Upper lobe of right lung (tissue), 1 donor: ENCODE results near the gene IRF2BP2. TPM values are rescaled to one million over a fixed set of nuclear protein-coding genes. Genes with fewer than 3 reads are reported as not detected.
A peak's percentile ranks its signal among the peaks of the same experiment; 100 is the strongest.

ENCODE experiments used
- ATAC-seq: fragments of 200-7000 bp; cut with Tn5 transposase; one replicate; pipeline ENCODE4 v1.9.1; 2020; ENCODE audit warnings: mild to moderate bottlenecking, moderate library complexity
- DNase-seq: peaks from one replicate; pipeline ENCODE4 v3.0.0-alpha.2; 2020
- H3K27ac ChIP-seq: fragments of 200-600 bp; one replicate; pipeline ENCODE4 v1.8.0; 2022
- H3K27me3 ChIP-seq: fragments of 200-600 bp; one replicate; pipeline ENCODE4 v1.8.0; 2022; ENCODE audit warnings: mild to moderate bottlenecking
- H3K36me3 ChIP-seq: fragments of 200-600 bp; one replicate; pipeline ENCODE4 v1.8.0; 2022
- H3K4me1 ChIP-seq: fragments of 200-600 bp; one replicate; pipeline ENCODE4 v1.8.0; 2022
- H3K4me3 ChIP-seq: fragments of 200-600 bp; one replicate; pipeline ENCODE4 v1.8.0; 2022; ENCODE audit warnings: mild to moderate bottlenecking
- H3K9me3 ChIP-seq: fragments of 200-600 bp; one replicate; pipeline ENCODE4 v1.8.0; 2022
- CTCF ChIP-seq: fragments of 200-600 bp; IDR thresholded peaks from one replicate; pipeline ENCODE4 v1.8.0; 2022; ENCODE audit warnings: antibody characterized with exemption
- intact Hi-C: fragments of 100-400 bp; cut with DNase I; formaldehyde crosslinking; loops from one replicate; pipeline ENCODE4 v1.11.0; 2022
- total RNA-seq: library from RNA; stranded (reverse); fragmentation: NEBNext Ultra II Directional; extraction: Animal tissue kit (Norgen Biotek cat#: 25700); gene quantifications from one replicate; pipeline ENCODE4 v1.2.1, GENCODE V29; 2021
- donor health status: DM: no; HTN: yes; CAD: no; lungs with severe emphysema.

The IRF2BP2 gene
- total RNA-seq, 1 donor from 2014 or later, result 161 TPM

DNA sequence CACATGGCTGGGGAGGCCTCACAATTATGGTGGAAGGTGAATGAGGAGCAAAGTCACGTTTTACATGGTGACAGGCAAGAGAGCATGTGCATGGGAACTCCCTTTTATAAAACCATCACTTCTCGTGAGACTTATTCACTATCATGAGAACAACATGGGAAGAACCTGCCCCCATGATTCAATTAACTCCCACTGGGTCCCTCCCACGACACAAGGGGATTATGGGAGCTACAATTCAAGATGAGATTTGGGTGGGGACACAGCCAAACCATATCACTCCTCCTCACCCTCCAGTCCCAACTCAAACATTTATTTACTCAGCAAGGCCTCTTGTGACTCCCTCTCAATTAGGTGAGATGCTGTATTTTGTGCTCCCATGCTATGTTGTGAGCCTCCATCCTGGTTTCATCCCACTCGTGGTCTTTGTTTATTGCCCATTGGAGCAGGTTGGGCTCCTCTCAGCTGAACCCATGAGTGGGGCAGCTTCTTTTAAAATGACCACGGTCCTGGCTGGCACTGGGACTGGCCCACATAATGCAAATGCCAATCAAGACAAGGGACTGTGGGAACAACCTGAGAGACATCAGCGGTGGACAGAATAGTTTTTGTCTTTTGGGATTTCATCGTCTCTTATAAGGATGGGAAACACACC, 28.8 kb downstream of the IRF2BP2 start:
- H3K27ac ChIP-seq, result no peak overlapping the region
- intact Hi-C loops, result no loop called here
- no peak for TF ChIP-seq CTCF

GRCh38 chr1:234579967-234580366, 30.0 kb downstream of the IRF2BP2 start:
- Histone ChIP-seq H3K36me3 (no peaks in the 10 kb centered on the region), H3K9me3 (no peaks in the 10 kb centered on the region), H3K27me3 (no peaks in the 10 kb centered on the region), H3K4me1 (peaks cover 2% of the 10 kb centered on the region), H3K4me3 (no peak overlapping the region), H3K27ac (no peak overlapping the region)
- DNase-seq, result no peak
- ATAC-seq, result peak; percentile 76
- peak; percentile 37 for TF ChIP-seq CTCF
- intact Hi-C loops, result no loop called here

More for the DNA sequence above, 28.8 kb downstream of the IRF2BP2 start:
- no peaks in the 10 kb centered on the region for H3K36me3 ChIP-seq
- no peaks in the 10 kb centered on the region for H3K27me3 ChIP-seq
- DNase-seq, result no peak
- H3K4me1 ChIP-seq, result peaks cover 5% of the 10 kb centered on the region
- H3K9me3 ChIP-seq, result no peaks in the 10 kb centered on the region
- no peak for ATAC-seq
- H3K4me3 ChIP-seq, result no peak overlapping the region

GRCh38 chr1:234578735-234579134, 31.2 kb downstream of the IRF2BP2 start:
- Histone ChIP-seq H3K36me3 (no peaks in the 10 kb centered on the region), H3K9me3 (no peaks in the 10 kb centered on the region), H3K4me3 (no peak overlapping the region), H3K4me1 (peaks cover 2% of the 10 kb centered on the region), H3K27ac (no peak overlapping the region), H3K27me3 (no peaks in the 10 kb centered on the region)
- ATAC-seq, result no peak
- intact Hi-C loops, result no loop called here
- DNase-seq, result no peak
- no peak for TF ChIP-seq CTCF

DNA sequence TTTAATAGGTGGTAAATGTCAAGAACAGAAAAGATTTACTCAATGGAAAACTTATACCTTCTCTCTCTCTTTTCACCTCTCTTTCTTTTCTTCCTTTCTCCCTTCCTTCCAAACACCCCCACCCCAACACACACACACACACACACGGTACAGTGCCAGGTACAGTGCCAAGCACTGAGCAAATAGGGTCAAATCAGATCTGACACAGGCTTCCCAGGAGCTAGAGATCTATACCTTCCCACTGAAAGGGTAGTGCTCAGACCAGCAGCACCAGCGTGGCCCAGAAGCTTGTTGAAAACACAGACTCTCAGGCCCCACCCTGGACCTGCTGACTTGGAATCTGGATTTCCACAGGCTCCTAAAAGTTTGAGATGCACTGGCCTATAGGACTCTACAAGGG, 31.9 kb downstream of the IRF2BP2 start:
- DNase-seq, result no peak
- H3K36me3 ChIP-seq, result no peaks in the 10 kb centered on the region
- no peak overlapping the region for H3K4me3 ChIP-seq
- no peaks in the 10 kb centered on the region for H3K9me3 ChIP-seq
- no peak overlapping the region for H3K27ac ChIP-seq
- intact Hi-C loops, result no loop called here
- peaks cover 4% of the 10 kb centered on the region for H3K4me1 ChIP-seq
- no peaks in the 10 kb centered on the region for H3K27me3 ChIP-seq
- no peak for ATAC-seq
- no peak for TF ChIP-seq CTCF

DNA sequence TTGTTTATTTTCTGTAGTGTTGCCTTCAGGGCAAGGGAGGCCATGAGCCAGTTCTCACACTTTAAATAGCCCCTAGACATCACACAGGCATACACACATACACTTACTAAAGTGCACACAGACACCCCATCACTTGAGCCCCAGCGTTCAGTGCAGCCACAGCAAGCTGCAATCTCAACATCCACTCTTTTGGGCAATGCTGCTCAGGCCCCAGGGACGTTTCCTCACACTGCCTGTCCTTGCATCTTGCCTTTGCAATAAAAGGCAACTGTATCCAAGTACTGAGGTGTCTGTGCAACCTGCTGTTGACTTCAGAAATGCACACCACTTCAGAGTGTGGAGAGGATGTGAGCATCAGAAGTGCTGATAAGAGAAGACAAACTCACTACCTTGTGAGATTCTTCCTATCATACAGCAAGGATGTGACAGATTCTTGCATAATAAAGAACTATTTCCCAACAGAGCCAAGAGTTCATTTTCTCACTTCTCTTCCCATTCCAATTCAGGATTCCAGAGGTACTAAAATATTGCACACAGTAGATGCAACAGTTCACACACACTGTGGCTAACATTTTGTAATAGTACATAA, 36.2 kb downstream of the IRF2BP2 start:
- H3K36me3 ChIP-seq, result no peaks in the 10 kb centered on the region
- peaks cover 4% of the 10 kb centered on the region for H3K4me1 ChIP-seq
- no peaks in the 10 kb centered on the region for H3K27me3 ChIP-seq
- DNase-seq (no peak), ATAC-seq (peak; percentile 56)
- no peaks in the 10 kb centered on the region for H3K9me3 ChIP-seq
- H3K27ac ChIP-seq, result no peak overlapping the region
- no peak for TF ChIP-seq CTCF
- H3K4me3 ChIP-seq, result no peak overlapping the region
- intact Hi-C loops, result no loop called here
